ENCODE results near the gene ZSCAN9. TPM values are rescaled to one million over a fixed set of nuclear protein-coding genes. Genes with fewer than 3 reads are reported as not detected.

The ZSCAN9 gene
- total RNA-seq, 2 donors from 2014 or later, result 9.1 to 10.9 TPM

DNA sequence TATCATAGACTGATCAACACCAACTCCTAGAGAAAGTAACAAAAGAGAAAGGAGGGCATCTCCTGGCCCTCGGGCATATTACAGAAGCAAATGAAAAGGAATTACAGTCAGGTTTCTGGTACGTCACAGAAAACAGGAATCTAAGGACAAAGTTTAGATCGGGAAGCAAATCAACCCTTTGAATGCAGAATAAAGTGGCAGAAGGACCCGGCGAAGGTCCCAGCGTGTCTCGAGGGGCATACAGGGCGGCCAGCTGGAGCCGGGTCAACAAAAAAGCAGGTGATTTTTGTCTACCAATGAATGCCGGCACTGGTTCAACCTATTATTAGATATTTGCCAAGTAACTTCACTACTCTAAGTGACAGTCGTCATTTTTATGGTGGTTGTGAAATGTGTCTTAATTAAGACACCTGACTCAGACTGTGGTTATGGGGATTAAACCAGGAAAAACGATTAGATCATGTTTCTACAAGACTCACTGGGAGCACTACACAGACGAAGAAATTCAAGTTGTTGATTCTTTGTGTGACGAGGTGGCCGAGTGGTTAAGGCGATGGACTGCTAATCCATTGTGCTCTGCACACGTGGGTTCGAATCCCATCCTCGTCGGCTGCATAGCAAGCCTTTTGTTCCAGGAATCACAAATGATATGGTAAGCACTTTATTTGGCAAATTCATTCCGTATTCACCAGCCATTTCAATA lies 12.4 kb upstream of the ZSCAN9 start:
- Histone ChIP-seq H3K4me3 (no peak overlapping the region), H3K4me1 (peaks cover 7% of the 10 kb centered on the region), H3K36me3 (replicated peaks in 1 of 2; ENCODE audit: insufficient read depth in 1 of 2, low read depth in 2 of 2) (no peaks in the 10 kb centered on the region), H3K27me3 (peaks cover 0 to 30% of the 10 kb centered on the region in 2 donors), H3K27ac (no peak overlapping the region), H3K9me3 (no peaks in the 10 kb centered on the region)
- 0 to 1% methylated on average over 21 of the region's 21 CpGs for WGBS, 2 donors
- intact Hi-C loops (cut with DNase I), result no loop called here
- ATAC-seq (peak; percentile 75), DNase-seq (peak; percentile 63 to 65 (median 64))
- no peak for TF ChIP-seq POLR2A (IDR thresholded peaks at IDR 0.05)
- no peak for TF ChIP-seq CTCF (IDR thresholded peaks at IDR 0.05)

DNA sequence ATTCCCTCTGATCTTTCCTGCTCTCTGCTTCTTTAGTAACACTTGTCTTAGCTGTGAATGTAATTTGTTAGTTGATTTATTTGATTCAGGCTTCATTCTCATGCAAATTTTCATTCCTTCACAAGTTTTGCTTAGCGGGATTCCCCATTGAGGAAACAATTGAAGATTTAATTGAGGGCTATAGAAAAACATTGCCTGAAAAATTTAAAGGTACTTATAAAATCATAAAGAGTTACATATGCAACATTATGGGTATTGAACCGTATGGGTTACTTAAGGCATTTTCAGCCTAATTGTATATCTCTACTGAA lies 11.9 kb upstream of the ZSCAN9 start:
- Histone ChIP-seq H3K4me3 (no peak overlapping the region), H3K4me1 (peaks cover 10% of the 10 kb centered on the region), H3K27me3 (peaks cover 0 to 24% of the 10 kb centered on the region in 2 donors), H3K9me3 (no peaks in the 10 kb centered on the region), H3K27ac (no peak overlapping the region), H3K36me3 (replicated peaks in 1 of 2; ENCODE audit: insufficient read depth in 1 of 2, low read depth in 2 of 2) (no peaks in the 10 kb centered on the region)
- ATAC-seq, result no peak
- DNase-seq, result no peak
- intact Hi-C loops (cut with DNase I), result no loop called here
- no peak for TF ChIP-seq CTCF (IDR thresholded peaks at IDR 0.05)
- TF ChIP-seq POLR2A (IDR thresholded peaks at IDR 0.05), result no peak
- WGBS, 2 donors, result 13 to 18% methylated on average over 2 of the region's 2 CpGs

- H3K27me3 ChIP-seq, result peaks cover 0 to 4% of the 10 kb centered on the region in 2 donors
- ATAC-seq, result no peak
- 23 to 38% methylated on average over 8 of the region's 8 CpGs for WGBS, 2 donors
These were observed 9.7 kb upstream of the ZSCAN9 start for GRCh38 chr6:28215425-28215824.

GRCh38 chr6:28217890-28218289 lies 7.2 kb upstream of the ZSCAN9 start:
- H3K36me3 ChIP-seq (replicated peaks in 1 of 2; ENCODE audit: insufficient read depth in 1 of 2, low read depth in 2 of 2), result no peaks in the 10 kb centered on the region
- DNase-seq (no peak), ATAC-seq (no peak)
- no peaks in the 10 kb centered on the region for H3K27me3 ChIP-seq
- intact Hi-C loops (cut with DNase I), result no loop called here
- no peak overlapping the region for H3K4me3 ChIP-seq
- TF ChIP-seq POLR2A (IDR thresholded peaks at IDR 0.05) (no peak), CTCF (IDR thresholded peaks at IDR 0.05) (no peak)
- WGBS, 2 donors, result 92 to 95% methylated on average over 12 of the region's 12 CpGs
- no peak overlapping the region for H3K27ac ChIP-seq
- H3K4me1 ChIP-seq, result peaks cover 16% of the 10 kb centered on the region
- H3K9me3 ChIP-seq, result no peaks in the 10 kb centered on the region

More at GRCh38 chr6:28215425-28215824, 9.7 kb upstream of the ZSCAN9 start:
- H3K36me3 ChIP-seq (replicated peaks in 1 of 2; ENCODE audit: insufficient read depth in 1 of 2, low read depth in 2 of 2), result no peaks in the 10 kb centered on the region
- intact Hi-C loops (cut with DNase I), result no loop called here
- H3K4me1 ChIP-seq, result peaks cover 20% of the 10 kb centered on the region
- no peaks in the 10 kb centered on the region for H3K9me3 ChIP-seq
- no peak overlapping the region for H3K27ac ChIP-seq
- no peak for DNase-seq
- no peak for TF ChIP-seq CTCF (IDR thresholded peaks at IDR 0.05)
- no peak for TF ChIP-seq POLR2A (IDR thresholded peaks at IDR 0.05)
- no peak overlapping the region for H3K4me3 ChIP-seq
